PC-3 (cell line): ENCODE data around the gene ZFHX3. TPM values are rescaled to one million over a fixed set of nuclear protein-coding genes. Genes with fewer than 3 reads are reported as not detected.

Experiments
- ATAC-seq: fragments of 200-7000 bp; cut with Tn5 transposase; 2 replicates; pipeline ENCODE4 v1.9.1; 2020; ENCODE audit warnings: mild to moderate bottlenecking, moderate library complexity
- BruUV-seq: library from RNA; stranded (reverse); fragments of 400-500 nt; replicated peaks from 2 replicates; lab custom pipeline; 2021; lab: Mats Ljungman, UMichigan
- CTCF ChIA-PET: fragments of 300-600 bp; sonication (Branson Sonifier 250); formaldehyde crosslinking; loops from one replicate; lab custom pipeline; 2022; ENCODE audit warnings: antibody characterized with exemption; lab: Charles Lee
- POLR2A ChIA-PET: fragments of 300-600 bp; sonication (Branson Sonifier 250); formaldehyde crosslinking; loops from one replicate; lab custom pipeline; 2022; ENCODE audit warnings: antibody characterized with exemption; ENCODE audit not compliant: unreplicated experiment; lab: Charles Lee
- DNase-seq: peaks from one replicate; pipeline ENCODE4 v3.0.0-alpha.2; 2015
- H2AFZ ChIP-seq: fragments of 300-600 bp; sonication (generic); 2 replicates; pipeline ENCODE4 v1.6.0; 2016; ENCODE audit warnings: antibody characterized with exemption, low read length
- H3F3A ChIP-seq: fragments of 300-600 bp; sonication (generic); one replicate; pipeline ENCODE4 v1.6.0; 2017; ENCODE audit warnings: antibody characterized with exemption, low read length, control low read depth, mild to moderate bottlenecking; ENCODE audit not compliant: unreplicated experiment
- H3K27ac ChIP-seq: fragments of 300-600 bp; sonication (generic); 2 replicates; pipeline ENCODE4 v1.5.1; 2016; ENCODE audit warnings: mild to moderate bottlenecking, low read length
- H3K27me3 ChIP-seq: fragments of 300-600 bp; sonication (generic); 2 replicates; pipeline ENCODE4 v1.6.1; 2016; ENCODE audit warnings: low read length, mixed read lengths
- H3K36me3 ChIP-seq: fragments of 300-600 bp; sonication (generic); 2 replicates; pipeline ENCODE4 v1.6.1; 2016; ENCODE audit warnings: low read depth, mixed run types, low read length, mixed read lengths
- H3K4me1 ChIP-seq: fragments of 300-600 bp; sonication (generic); 2 replicates; pipeline ENCODE4 v1.5.1; 2016; ENCODE audit warnings: low read length; ENCODE audit not compliant: insufficient read depth
- H3K4me2 ChIP-seq: fragments of 300-600 bp; sonication (generic); 2 replicates; pipeline ENCODE4 v1.6.0; 2016; ENCODE audit warnings: low read length
- H3K4me3 ChIP-seq: fragments of 300-600 bp; sonication (generic); 2 replicates; pipeline ENCODE4 v1.5.1; 2016; ENCODE audit warnings: mild to moderate bottlenecking, low read length, mixed read lengths
- H3K79me2 ChIP-seq: fragments of 300-600 bp; sonication (generic); 2 replicates; pipeline ENCODE4 v1.6.1; 2017; ENCODE audit warnings: low read length, mixed read lengths
- H3K9ac ChIP-seq: fragments of 300-600 bp; sonication (generic); 2 replicates; pipeline ENCODE4 v1.6.0; 2016; ENCODE audit warnings: mild to moderate bottlenecking, low read length
- H3K9me2 ChIP-seq: fragments of 300-600 bp; sonication (generic); replicated peaks from 2 replicates; pipeline ENCODE4 v1.6.1; 2016; ENCODE audit warnings: mixed run types, low read length, mixed read lengths
- H3K9me3 ChIP-seq: fragments of 300-600 bp; sonication (generic); 2 replicates; pipeline ENCODE4 v1.6.1; 2016; ENCODE audit warnings: low read length, mixed read lengths
- H4K20me1 ChIP-seq: fragments of 300-600 bp; sonication (generic); 2 replicates; pipeline ENCODE4 v1.6.1; 2016; ENCODE audit warnings: low read length, mixed read lengths
- CTCF ChIP-seq: fragments of 300-600 bp; sonication (generic); conservative IDR thresholded peaks from 2 replicates; pipeline ENCODE4 v1.5.1; 2017; ENCODE audit warnings: antibody characterized with exemption, low read depth, mild to moderate bottlenecking, low read length
- EZH2 ChIP-seq: fragments of 300-600 bp; sonication (generic); IDR thresholded peaks from one replicate; pipeline ENCODE4 v1.6.1; 2017; ENCODE audit warnings: antibody characterized with exemption, mild to moderate bottlenecking, low read length; ENCODE audit not compliant: unreplicated experiment
- EZH2phosphoT487 ChIP-seq: fragments of 300-600 bp; sonication (generic); IDR thresholded peaks from 2 replicates; pipeline ENCODE4 v1.6.1; 2018; ENCODE audit warnings: mild to moderate bottlenecking, antibody characterized with exemption, low read length, borderline replicate concordance
- intact Hi-C: fragments of 100-400 bp; cut with micrococcal nuclease; formaldehyde crosslinking; loops from 2 replicates; pipeline ENCODE4 v1.9.0; 2023
- total RNA-seq: library from RNA; depleted of rRNA; stranded (reverse); fragments of >200 nt; gene quantifications from 2 replicates; pipeline ENCODE4 v1.2.3, GENCODE V29; 2014

ZFHX3 gene
- total RNA-seq, 1 experiment from 2014 or later: 3.5 TPM

GRCh38 chr16:72915331-72915730 is 132.6 kb downstream of the ZFHX3 start:
- H4K20me1 ChIP-seq: no peaks in the 10 kb centered on the region
- H3F3A ChIP-seq: no peaks in the 10 kb centered on the region
- no peaks in the 10 kb centered on the region for H3K36me3 ChIP-seq
- H3K9ac ChIP-seq: no peak overlapping the region
- H3K27ac ChIP-seq: no peak overlapping the region
- ChIA-PET CTCF (no interaction called here), POLR2A (no interaction called here)
- no peaks in the 10 kb centered on the region for H3K79me2 ChIP-seq
- H3K9me3 ChIP-seq: no peaks in the 10 kb centered on the region
- H2AFZ ChIP-seq: no peak overlapping the region
- peaks cover 15% of the 10 kb centered on the region for H3K4me1 ChIP-seq
- intact Hi-C loops: no loop called here
- no peaks in the 10 kb centered on the region for H3K27me3 ChIP-seq
- no peak overlapping the region for H3K4me3 ChIP-seq
- no peak overlapping the region for H3K4me2 ChIP-seq
- H3K9me2 ChIP-seq: no peaks in the 10 kb centered on the region
- DNase-seq (no peak), ATAC-seq (no peak)
- no TSS peak for BruUV-seq
- no peak for TF ChIP-seq EZH2phosphoT487
- TF ChIP-seq EZH2: no peak
- TF ChIP-seq CTCF: no peak

- Histone ChIP-seq H3F3A (no peaks in the 10 kb centered on the region), H3K4me2 (0 out of 2 replicates have a peak overlapping the region, but pooled peaks have one; percentile 5), H3K27ac (peak overlapping the region; percentile 22; the same call in 1 of the 2 replicates), H3K27me3 (no peaks in the 10 kb centered on the region), H4K20me1 (no peaks in the 10 kb centered on the region), H2AFZ (no peak overlapping the region), H3K36me3 (no peaks in the 10 kb centered on the region), H3K4me1 (peaks cover 21% of the 10 kb centered on the region), H3K9me2 (no peaks in the 10 kb centered on the region), H3K9me3 (no peaks in the 10 kb centered on the region), H3K79me2 (no peaks in the 10 kb centered on the region), H3K9ac (no peak overlapping the region), H3K4me3 (no peak overlapping the region)
- ChIA-PET POLR2A (interaction anchor here (0.5 to 0.7 kb wide), 2 partner anchors 37 to 1694 kb away, joined by 3 to 6 read pairs; partner anchors contain the start of gene GLG1), CTCF (interaction anchor here (0.6 kb wide), 1 partner anchor 81 kb away, joined by 3 read pairs; no protein-coding TSS in a partner anchor)
- no TSS peak for BruUV-seq
- no peak for TF ChIP-seq EZH2phosphoT487
- TF ChIP-seq CTCF: no peak
- no peak for TF ChIP-seq EZH2
- peak; percentile 62 for DNase-seq
- peak; percentile 85 for ATAC-seq
- intact Hi-C loops: no loop called here
Measured at GRCh38 chr16:72913551-72913950, 134.4 kb downstream of the ZFHX3 start.

GRCh38 chr16:72911971-72912370 is 136.0 kb downstream of the ZFHX3 start:
- no peaks in the 10 kb centered on the region for H3K9me2 ChIP-seq
- BruUV-seq: no TSS peak
- no peak overlapping the region for H3K9ac ChIP-seq
- 0 out of 2 replicates have a peak, but pooled peaks cover 4% of the 10 kb centered on the region for H4K20me1 ChIP-seq
- POLR2A ChIA-PET: no interaction called here
- H3K27me3 ChIP-seq: no peaks in the 10 kb centered on the region
- ATAC-seq: no peak
- no peak overlapping the region for H3K27ac ChIP-seq
- no peaks in the 10 kb centered on the region for H3K79me2 ChIP-seq
- H2AFZ ChIP-seq: no peak overlapping the region
- no peak overlapping the region for H3K4me3 ChIP-seq
- DNase-seq: no peak
- H3F3A ChIP-seq: no peaks in the 10 kb centered on the region
- H3K36me3 ChIP-seq: no peaks in the 10 kb centered on the region
- no peak for TF ChIP-seq CTCF
- TF ChIP-seq EZH2phosphoT487: no peak
- TF ChIP-seq EZH2: no peak
- H3K4me1 ChIP-seq: peaks cover 26% of the 10 kb centered on the region
- H3K4me2 ChIP-seq: no peak overlapping the region
- no peaks in the 10 kb centered on the region for H3K9me3 ChIP-seq
- intact Hi-C loops: no loop called here
- CTCF ChIA-PET: no interaction called here
